HG02870 (cell line): ENCODE results near the gene ST6GALNAC6.
"Not testable (repeated sequence)": the region's sequence is repeated elsewhere in the genome, so short reads cannot be mapped to it uniquely, and the experiment has no call there.

ENCODE experiments used
- ATAC-seq: cut with Tn5 transposase; IDR thresholded peaks from one replicate; pipeline ENCODE4 v1.9.1; 2021; ENCODE audit warnings: mild to moderate bottlenecking, moderate library complexity; ENCODE audit not compliant: unreplicated experiment

ST6GALNAC6 gene

GRCh38 chr9:127876026-127876763, 23.2 kb downstream of the ST6GALNAC6 start:
- ATAC-seq = no peak

GRCh38 chr9:127875306-127875966, 24.0 kb downstream of the ST6GALNAC6 start:
- no peak for ATAC-seq

GRCh38 chr9:127874301-127875221, 24.8 kb downstream of the ST6GALNAC6 start:
- no peak for ATAC-seq

GRCh38 chr9:127873886-127874285, 25.5 kb downstream of the ST6GALNAC6 start:
- no peak for ATAC-seq

GRCh38 chr9:127873223-127873691, 26.1 kb downstream of the ST6GALNAC6 start:
- ATAC-seq = no peak

GRCh38 chr9:127872369-127873222, 26.8 kb downstream of the ST6GALNAC6 start:
- ATAC-seq = no peak

- no peak for ATAC-seq
These were observed 27.9 kb downstream of the ST6GALNAC6 start for GRCh38 chr9:127871531-127871930.

GRCh38 chr9:127870887-127871286, 28.5 kb downstream of the ST6GALNAC6 start:
- ATAC-seq = no peak

- ATAC-seq = not testable (repeated sequence)
These were observed 29.3 kb downstream of the ST6GALNAC6 start for GRCh38 chr9:127870153-127870491.

GRCh38 chr9:127869310-127870152, 29.9 kb downstream of the ST6GALNAC6 start:
- no peak for ATAC-seq

- no peak for ATAC-seq
These were observed 31.0 kb downstream of the ST6GALNAC6 start for GRCh38 chr9:127868278-127868902.

GRCh38 chr9:127867356-127868277, 31.8 kb downstream of the ST6GALNAC6 start:
- no peak for ATAC-seq

- ATAC-seq = no peak
These were observed 32.9 kb downstream of the ST6GALNAC6 start for GRCh38 chr9:127866535-127866934.

- ATAC-seq = no peak
These were observed 33.5 kb downstream of the ST6GALNAC6 start for GRCh38 chr9:127865645-127866464.

GRCh38 chr9:127863191-127863621, 36.2 kb downstream of the ST6GALNAC6 start:
- ATAC-seq = no peak

GRCh38 chr9:127862075-127863011, 37.1 kb downstream of the ST6GALNAC6 start:
- ATAC-seq = no peak
